H1 (cell line): Measurements from ENCODE around the gene MGARP. TPM values are rescaled to one million over a fixed set of nuclear protein-coding genes. Genes with fewer than 3 reads are reported as not detected.

ENCODE experiments used
- CTCF ChIA-PET: fragments of 300-600 bp; sonication (Branson Sonifier 250); formaldehyde crosslinking; loops from one replicate; lab custom pipeline; 2021; ENCODE audit not compliant: partially characterized antibody; lab: Charles Lee
- POLR2A ChIA-PET: fragments of 300-600 bp; sonication (Branson Sonifier 250); formaldehyde crosslinking; loops from one replicate; lab custom pipeline; 2021; ENCODE audit warnings: inconsistent platforms; ENCODE audit not compliant: partially characterized antibody; lab: Charles Lee
- DNase-seq, 2 experiments: peaks; one replicate each; pipeline versions ENCODE4 v3.0.0 to v3.0.0-alpha.2; 2010 to 2022; ENCODE audit warnings: low spot score in 2 of 2, low read depth in 1 of 2, mixed read lengths in 1 of 2
- FAIRE-seq: peaks from 2 replicates; lab custom pipeline; 2011; peaks lifted over from hg19 to GRCh38; lab: Jason Lieb, UNC
- H2AFZ ChIP-seq: 2 replicates; pipeline ENCODE4 v1.8.1; 2012; ENCODE audit warnings: low read length, inconsistent platforms
- H2AK5ac ChIP-seq: 2 replicates; pipeline ENCODE4 v1.6.1; 2013; ENCODE audit warnings: low read depth, low read length
- H2BK120ac ChIP-seq: replicated peaks from 2 replicates; pipeline ENCODE3; 2013; ENCODE audit warnings: low read depth, low read length, inconsistent platforms
- H2BK12ac ChIP-seq: 2 replicates; pipeline ENCODE4 v1.6.1; 2013; ENCODE audit warnings: low read depth, low read length
- H2BK15ac ChIP-seq: 2 replicates; pipeline ENCODE4 v1.6.1; 2013; ENCODE audit warnings: low read length
- H2BK20ac ChIP-seq: 2 replicates; pipeline ENCODE4 v1.6.1; 2013; ENCODE audit warnings: low read length
- H2BK5ac ChIP-seq: 2 replicates; pipeline ENCODE4 v1.6.1; 2013; ENCODE audit warnings: low read depth, low read length
- H3K14ac ChIP-seq: 2 replicates; pipeline ENCODE4 v1.6.1; 2013; ENCODE audit warnings: inconsistent platforms; ENCODE audit not compliant: insufficient read length
- H3K18ac ChIP-seq: 2 replicates; pipeline ENCODE4 v1.6.1; 2013; ENCODE audit warnings: low read length; ENCODE audit errors: extremely low read depth
- H3K23ac ChIP-seq: 2 replicates; pipeline ENCODE4 v1.6.1; 2013; ENCODE audit warnings: inconsistent platforms; ENCODE audit not compliant: insufficient read length
- H3K23me2 ChIP-seq: 2 replicates; pipeline ENCODE4 v1.6.1; 2013; ENCODE audit warnings: low read depth, low read length
- H3K27ac ChIP-seq: 2 replicates; pipeline ENCODE4 v1.6.1; 2011; ENCODE audit warnings: low read depth, low read length, inconsistent platforms
- H3K27me3 ChIP-seq, 4 experiments: replicated peaks in 1 of 4; 1 replicate in 1 of 4; 2 replicates in 3 of 4; pipeline versions ENCODE4 v1.6.1 to v1.8.1; 2011 to 2013; ENCODE audit warnings: low read length in 3 of 4, mild to moderate bottlenecking in 3 of 4, inconsistent platforms in 2 of 4, mixed read lengths in 2 of 4, moderate library complexity in 1 of 4; ENCODE audit not compliant: control insufficient read depth in 3 of 4, insufficient read depth in 3 of 4; ENCODE audit errors: extremely low read depth in 1 of 4
- H3K36me3 ChIP-seq, 4 experiments: 2 replicates each; pipeline versions ENCODE4 v1.6.1 to v1.8.1; 2011 to 2013; ENCODE audit warnings: mild to moderate bottlenecking in 4 of 4, low read length in 3 of 4, moderate library complexity in 2 of 4, control low read depth in 1 of 4, inconsistent platforms in 1 of 4; ENCODE audit not compliant: insufficient read depth in 4 of 4, control insufficient read depth in 2 of 4
- H3K4ac ChIP-seq: replicated peaks from 2 replicates; pipeline ENCODE3; 2013; ENCODE audit warnings: low read length, low read depth, mixed read lengths, inconsistent platforms; ENCODE audit not compliant: insufficient read length
- H3K4me1 ChIP-seq, 4 experiments: replicated peaks in 1 of 4; 1 replicate in 1 of 4; 2 replicates in 3 of 4; pipeline versions ENCODE4 v1.6.1 to v1.8.1; 2011 to 2013; ENCODE audit warnings: low read length in 3 of 4, inconsistent platforms in 2 of 4, mixed read lengths in 1 of 4; ENCODE audit not compliant: insufficient read depth in 4 of 4, control insufficient read depth in 3 of 4
- H3K4me2 ChIP-seq, 2 experiments: 2 replicates each; pipeline versions ENCODE4 v1.6.1 to v1.8.1; 2011 to 2013; ENCODE audit warnings: low read depth in 2 of 2, low read length in 2 of 2, control low read depth in 1 of 2, inconsistent platforms in 1 of 2, mild to moderate bottlenecking in 1 of 2; ENCODE audit not compliant: insufficient read depth in 1 of 2
- H3K4me3 ChIP-seq, 4 experiments: fragments of 200-600, 300-600 bp in 1 of 4; sonication (generic), shearing (Covaris generic), sonication (Bioruptor Twin) in 1 of 4; 2 replicates each; pipeline versions ENCODE4 v1.5.1 to v1.8.1; 2011 to 2016; ENCODE audit warnings: low read length in 4 of 4, low read depth in 3 of 4, control low read depth in 2 of 4, inconsistent platforms in 2 of 4, mild to moderate bottlenecking in 2 of 4, mixed read lengths in 1 of 4, moderate library complexity in 1 of 4; ENCODE audit not compliant: insufficient read depth in 2 of 4; ENCODE audit errors: extremely low read depth in 1 of 4
- H3K56ac ChIP-seq: replicated peaks from 2 replicates; pipeline ENCODE3; 2013; ENCODE audit warnings: low read depth, mild to moderate bottlenecking, mixed read lengths, low read length, inconsistent platforms; ENCODE audit not compliant: insufficient read length
- H3K79me1 ChIP-seq: 2 replicates; pipeline ENCODE4 v1.6.1; 2013; ENCODE audit warnings: low read depth, low read length, control low read depth
- H3K79me2 ChIP-seq, 2 experiments: 2 replicates each; pipeline versions ENCODE4 v1.6.1 to v1.8.1; 2012 to 2013; ENCODE audit warnings: low read length in 2 of 2, mild to moderate bottlenecking in 2 of 2, inconsistent platforms in 1 of 2; ENCODE audit not compliant: insufficient read depth in 2 of 2, control insufficient read depth in 1 of 2
- H3K9ac ChIP-seq, 4 experiments: replicated peaks in 1 of 4; 1 replicate in 1 of 4; 2 replicates in 3 of 4; pipeline versions ENCODE4 v1.6.1 to v1.8.1; 2011 to 2013; ENCODE audit warnings: low read depth in 3 of 4, low read length in 3 of 4, control low read depth in 2 of 4, mild to moderate bottlenecking in 2 of 4, moderate library complexity in 2 of 4, inconsistent platforms in 1 of 4; ENCODE audit errors: extremely low read depth in 1 of 4
- H3K9me3 ChIP-seq, 2 experiments: 2 replicates each; pipeline versions ENCODE4 v1.6.1 to v1.8.1; 2012 to 2013; ENCODE audit warnings: mild to moderate bottlenecking in 2 of 2, moderate library complexity in 2 of 2, control low read depth in 1 of 2, inconsistent platforms in 1 of 2, low read depth in 1 of 2, low read length in 1 of 2, mixed read lengths in 1 of 2; ENCODE audit not compliant: insufficient read depth in 2 of 2
- H4K20me1 ChIP-seq, 2 experiments: replicated peaks in 1 of 2; 2 replicates each; pipeline versions ENCODE3 to v1.8.1; 2011 to 2013; ENCODE audit warnings: inconsistent platforms in 2 of 2, low read length in 2 of 2, mild to moderate bottlenecking in 1 of 2; ENCODE audit not compliant: insufficient read depth in 2 of 2, control insufficient read depth in 1 of 2
- H4K5ac ChIP-seq: 2 replicates; pipeline ENCODE4 v1.6.1; 2013; ENCODE audit warnings: low read length, low read depth, mixed read lengths, inconsistent platforms; ENCODE audit not compliant: insufficient read length
- H4K8ac ChIP-seq: 2 replicates; pipeline ENCODE4 v1.8.0; 2013; ENCODE audit warnings: mild to moderate bottlenecking, moderate library complexity, low read length, inconsistent platforms; ENCODE audit not compliant: insufficient read depth; ENCODE audit errors: extremely low read depth
- H4K91ac ChIP-seq: replicated peaks from 2 replicates; pipeline ENCODE3; 2013; ENCODE audit warnings: low read length, mixed read lengths, inconsistent platforms; ENCODE audit not compliant: insufficient read length
- HDAC2 ChIP-seq, 2 experiments: fragments of 300-600 bp in 1 of 2; sonication (generic) in 1 of 2; IDR thresholded peaks; 2 replicates each; pipeline ENCODE4 v1.6.1; 2011 to 2012; ENCODE audit warnings: low read depth in 2 of 2, low read length in 2 of 2, mild to moderate bottlenecking in 2 of 2, moderate library complexity in 2 of 2, borderline replicate concordance in 1 of 2, inconsistent platforms in 1 of 2
- KDM1A ChIP-seq: fragments of 200-600, 300-600 bp; sonication (generic); IDR thresholded peaks from 2 replicates; pipeline ENCODE4 v1.7.1; 2016; ENCODE audit warnings: mild to moderate bottlenecking, low read length, borderline replicate concordance
- MAFK ChIP-seq: IDR thresholded peaks from 2 replicates; pipeline ENCODE4 v1.6.1; 2012; ENCODE audit warnings: low read depth, mild to moderate bottlenecking, improper control_type of control experiment, low read length
- MAX ChIP-seq: IDR thresholded peaks from 2 replicates; pipeline ENCODE4 v1.6.1; 2012; ENCODE audit warnings: inconsistent platforms
- RNF2 ChIP-seq: fragments of 200-900, 300-1000 bp; sonication (generic); IDR thresholded peaks from 2 replicates; pipeline ENCODE4 v1.7.1; 2016; ENCODE audit warnings: borderline replicate concordance, low read depth, mild to moderate bottlenecking, antibody characterized with exemption, low read length; ENCODE audit not compliant: poor library complexity, severe bottlenecking; ENCODE audit errors: missing control alignments
- WGBS, 2 experiments: shearing (Covaris generic) in 1 of 2; methylation state at CpG; one replicate each; pipeline versions ENCODE4 v1.1.6 to v1.1.7; 2013 to 2015; ENCODE audit warnings: low lambda C conversion rate in 2 of 2, mixed read lengths in 2 of 2, inconsistent platforms in 1 of 2, low coverage in 1 of 2, missing lambda C conversion rate in 1 of 2; ENCODE audit not compliant: insufficient replicate concordance in 2 of 2, insufficient coverage in 1 of 2, insufficient read length in 1 of 2; ENCODE audit errors: extremely low coverage in 1 of 2, missing lambda C conversion rate in 1 of 2; 5-methylcytosine and 5-hydroxymethylcytosine counted together
- polyA plus RNA-seq, 7 experiments: library from polyadenylated mRNA; depleted of rRNA in 3 of 7; stranded (reverse) in 5 of 7; unstranded in 2 of 7; fragments of >200 nt in 5 of 7; fragments of 200-250 nt in 2 of 7; gene quantifications; 1 replicate in 5 of 7; 2 replicates in 1 of 7; 4 replicates in 1 of 7; pipeline versions ENCODE4 v1.2.1 to v1.2.3, GENCODE V29; 2011 to 2013; ENCODE audit warnings: missing spikeins in 2 of 7, mixed read lengths in 2 of 7
- total RNA-seq: library from RNA; stranded (reverse); fragmentation: NEBNext Ultra II Directional; extraction: Animal tissue kit (Norgen Biotek cat#: 25700); gene quantifications from 2 replicates; pipeline ENCODE4 v1.2.1, GENCODE V29; 2021

MGARP gene
- total and polyA plus RNA-seq, 2 of the 8 experiments (the other 6 are each of a cell fraction or from before 2014, with no cell fraction given), result 2.8 to 4.5 TPM

- FAIRE-seq (no peak), DNase-seq (no peak)
- Histone ChIP-seq H2BK12ac (no peak overlapping the region), H4K8ac (no peak overlapping the region), H2BK15ac (no peak overlapping the region), H4K5ac (no peak overlapping the region), H3K27me3 (peaks cover 5 to 35% (median 25%) of the 10 kb centered on the region in 4 experiments), H3K14ac (no peak overlapping the region), H2BK120ac (no peak overlapping the region), H3K9me3 (no peaks in the 10 kb centered on the region), H3K23ac (no peak overlapping the region), H3K9ac (no peak overlapping the region), H3K4me2 (peak overlapping the region; percentile 85 to 93), H3K4me3 (peak overlapping the region in 2 of 4 experiments; percentile 52 to 65; a peak in 4 of 8 replicates), H3K4ac (no peak overlapping the region), H3K23me2 (peaks cover 9% of the 10 kb centered on the region), H3K79me1 (no peaks in the 10 kb centered on the region), H3K18ac (no peak overlapping the region), H4K91ac (no peak overlapping the region), H3K36me3 (no peaks in the 10 kb centered on the region), H3K27ac (no peak overlapping the region), H3K4me1 (peaks cover 2 to 5% (median 4%) of the 10 kb centered on the region in 4 experiments; a peak in 5 of 7 replicates), H3K56ac (no peak overlapping the region), H2AFZ (no peak overlapping the region), H4K20me1 (no peaks in the 10 kb centered on the region), H3K79me2 (no peaks in the 10 kb centered on the region), H2AK5ac (no peak overlapping the region), H2BK5ac (no peak overlapping the region), H2BK20ac (no peak overlapping the region)
- TF ChIP-seq HDAC2 (IDR thresholded peaks at IDR 0.05; ENCODE audit: borderline replicate concordance in 1 of 2, low read depth in 2 of 2, low read length in 2 of 2) (no peak), MAFK (no peak), MAX (no peak), KDM1A (no peak), RNF2 (peak; percentile 62)
- WGBS, 2 experiments, result 79% methylated on average over 16 of the region's 16 CpGs; no CpG with 5 or more reads in 1 of the 2 experiments
- CTCF ChIA-PET, result interaction anchor here (1.0 kb wide), 1 partner anchor 9 kb away, joined by 3 read pairs; no protein-coding TSS in a partner anchor
- POLR2A ChIA-PET, result no interaction called here
These were observed 1.5 kb downstream of the MGARP start for GRCh38 chr4:139278485-139278884.
